ENCODE data around the gene DUSP5. TPM values are rescaled to one million over a fixed set of nuclear protein-coding genes. Genes with fewer than 3 reads are reported as not detected.

Gene DUSP5
- total and polyA plus RNA-seq, 4 donors = 3.8 to 30.3 (median 7.2) TPM

GRCh38 chr10:110534571-110534970, 36.9 kb downstream of the DUSP5 start:
- H3K27me3 ChIP-seq (ENCODE audit: control insufficient read depth in 1 of 2, insufficient read depth in 2 of 2, low read length in 1 of 2) = no peaks in the 10 kb centered on the region
- no peak for DNase-seq
- ATAC-seq (ENCODE audit: low FRiP score) = no peak
- H3K27ac ChIP-seq (ENCODE audit: low read depth in 1 of 2, low read length in 2 of 2) = no peak overlapping the region
- no peak overlapping the region for H3K4me3 ChIP-seq (ENCODE audit: low read length in 2 of 2)
- H3K36me3 ChIP-seq (ENCODE audit: control insufficient read depth in 1 of 2, insufficient read depth in 2 of 2, low read length in 1 of 2) = no peaks in the 10 kb centered on the region
- no peaks in the 10 kb centered on the region for H3K4me1 ChIP-seq (ENCODE audit: control insufficient read depth in 1 of 2, insufficient read depth in 2 of 2, low read length in 2 of 2)
- intact Hi-C loops (cut with DNase I) = no loop called here
- H3K9me3 ChIP-seq (ENCODE audit: control insufficient read depth, low read length) = no peaks in the 10 kb centered on the region
- 83 to 91% methylated on average over 2 of the region's 2 CpGs for WGBS, 2 donors

- intact Hi-C loops (cut with DNase I) = no loop called here
- no peaks in the 10 kb centered on the region for H3K27me3 ChIP-seq (ENCODE audit: control insufficient read depth in 1 of 2, insufficient read depth in 2 of 2, low read length in 1 of 2)
- H3K36me3 ChIP-seq (ENCODE audit: control insufficient read depth in 1 of 2, insufficient read depth in 2 of 2, low read length in 1 of 2) = no peaks in the 10 kb centered on the region
- H3K9me3 ChIP-seq (ENCODE audit: control insufficient read depth, low read length) = no peaks in the 10 kb centered on the region
- H3K27ac ChIP-seq (ENCODE audit: low read depth in 1 of 2, low read length in 2 of 2) = no peak overlapping the region
- 46 to 49% methylated on average over 12 of the region's 12 CpGs for WGBS, 2 donors
- DNase-seq (no peak), ATAC-seq (ENCODE audit: low FRiP score) (no peak)
- no peaks in the 10 kb centered on the region for H3K4me1 ChIP-seq (ENCODE audit: control insufficient read depth in 1 of 2, insufficient read depth in 2 of 2, low read length in 2 of 2)
- H3K4me3 ChIP-seq (ENCODE audit: low read length in 2 of 2) = no peak overlapping the region
These were observed 38.5 kb downstream of the DUSP5 start for GRCh38 chr10:110535958-110536891.

- no peak overlapping the region for H3K27ac ChIP-seq (ENCODE audit: low read depth in 1 of 2, low read length in 2 of 2)
- ATAC-seq (ENCODE audit: low FRiP score) (no peak), DNase-seq (no peak)
- WGBS, 2 donors = 78 to 80% methylated on average over 4 of the region's 4 CpGs
- H3K27me3 ChIP-seq (ENCODE audit: control insufficient read depth in 1 of 2, insufficient read depth in 2 of 2, low read length in 1 of 2) = no peaks in the 10 kb centered on the region
- no peaks in the 10 kb centered on the region for H3K36me3 ChIP-seq (ENCODE audit: control insufficient read depth in 1 of 2, insufficient read depth in 2 of 2, low read length in 1 of 2)
- no peaks in the 10 kb centered on the region for H3K4me1 ChIP-seq (ENCODE audit: control insufficient read depth in 1 of 2, insufficient read depth in 2 of 2, low read length in 2 of 2)
- intact Hi-C loops (cut with DNase I) = no loop called here
- H3K4me3 ChIP-seq (ENCODE audit: low read length in 2 of 2) = no peak overlapping the region
- no peaks in the 10 kb centered on the region for H3K9me3 ChIP-seq (ENCODE audit: control insufficient read depth, low read length)
These were observed 41.4 kb downstream of the DUSP5 start for GRCh38 chr10:110539091-110539490.

GRCh38 chr10:110540031-110540430, 42.3 kb downstream of the DUSP5 start:
- Histone ChIP-seq H3K4me3 (ENCODE audit: low read length in 2 of 2) (no peak overlapping the region), H3K36me3 (ENCODE audit: control insufficient read depth in 1 of 2, insufficient read depth in 2 of 2, low read length in 1 of 2) (no peaks in the 10 kb centered on the region), H3K9me3 (ENCODE audit: control insufficient read depth, low read length) (no peaks in the 10 kb centered on the region), H3K4me1 (ENCODE audit: control insufficient read depth in 1 of 2, insufficient read depth in 2 of 2, low read length in 2 of 2) (no peaks in the 10 kb centered on the region), H3K27me3 (ENCODE audit: control insufficient read depth in 1 of 2, insufficient read depth in 2 of 2, low read length in 1 of 2) (no peaks in the 10 kb centered on the region), H3K27ac (ENCODE audit: low read depth in 1 of 2, low read length in 2 of 2) (no peak overlapping the region)
- intact Hi-C loops (cut with DNase I) = loop anchor here in 1 of 2 donors (5.0 kb wide), 1 partner anchor 33 kb away; no protein-coding TSS in a partner anchor
- 97 to 98% methylated on average over 1 of the region's 1 CpG for WGBS, 2 donors
- ATAC-seq (ENCODE audit: low FRiP score) (no peak), DNase-seq (no peak)

- DNase-seq (no peak), ATAC-seq (ENCODE audit: low FRiP score) (no peak)
- intact Hi-C loops (cut with DNase I) = loop anchor here (5.0 kb wide), 4 partner anchors 38 to 408 kb away; partner anchors contain the start of gene DUSP5 (in 1 of the 2)
- Histone ChIP-seq H3K4me3 (ENCODE audit: low read length in 2 of 2) (no peak overlapping the region), H3K36me3 (ENCODE audit: control insufficient read depth in 1 of 2, insufficient read depth in 2 of 2, low read length in 1 of 2) (no peaks in the 10 kb centered on the region), H3K9me3 (ENCODE audit: control insufficient read depth, low read length) (no peaks in the 10 kb centered on the region), H3K4me1 (ENCODE audit: control insufficient read depth in 1 of 2, insufficient read depth in 2 of 2, low read length in 2 of 2) (no peaks in the 10 kb centered on the region), H3K27me3 (ENCODE audit: control insufficient read depth in 1 of 2, insufficient read depth in 2 of 2, low read length in 1 of 2) (no peaks in the 10 kb centered on the region), H3K27ac (ENCODE audit: low read depth in 1 of 2, low read length in 2 of 2) (no peak overlapping the region)
These were observed 47.3 kb downstream of the DUSP5 start for GRCh38 chr10:110544958-110545537.

- Histone ChIP-seq H3K36me3 (ENCODE audit: control insufficient read depth in 1 of 2, insufficient read depth in 2 of 2, low read length in 1 of 2) (no peaks in the 10 kb centered on the region), H3K27ac (ENCODE audit: low read depth in 1 of 2, low read length in 2 of 2) (no peak overlapping the region), H3K9me3 (ENCODE audit: control insufficient read depth, low read length) (no peaks in the 10 kb centered on the region), H3K27me3 (ENCODE audit: control insufficient read depth in 1 of 2, insufficient read depth in 2 of 2, low read length in 1 of 2) (no peaks in the 10 kb centered on the region), H3K4me3 (ENCODE audit: low read length in 2 of 2) (no peak overlapping the region), H3K4me1 (ENCODE audit: control insufficient read depth in 1 of 2, insufficient read depth in 2 of 2, low read length in 2 of 2) (no peaks in the 10 kb centered on the region)
- intact Hi-C loops (cut with DNase I) = loop anchor here (2.0 to 5.0 kb wide), 4 partner anchors 49 to 409 kb away; partner anchors contain the start of gene DUSP5 (in 1 of the 2)
- DNase-seq (no peak), ATAC-seq (ENCODE audit: low FRiP score) (no peak)
- 83 to 86% methylated on average over 6 of the region's 6 CpGs for WGBS, 2 donors
These were observed 48.4 kb downstream of the DUSP5 start for GRCh38 chr10:110546077-110546476.

GRCh38 chr10:110546499-110547110, 48.9 kb downstream of the DUSP5 start:
- no peak overlapping the region for H3K27ac ChIP-seq (ENCODE audit: low read depth in 1 of 2, low read length in 2 of 2)
- DNase-seq = no peak
- 70 to 71% methylated on average over 7 of the region's 7 CpGs for WGBS, 2 donors
- H3K9me3 ChIP-seq (ENCODE audit: control insufficient read depth, low read length) = no peaks in the 10 kb centered on the region
- H3K4me3 ChIP-seq (ENCODE audit: low read length in 2 of 2) = no peak overlapping the region
- intact Hi-C loops (cut with DNase I) = loop anchor here (2.0 to 5.0 kb wide), 4 partner anchors 49 to 409 kb away; partner anchors contain the start of gene DUSP5 (in 1 of the 2)
- ATAC-seq (ENCODE audit: low FRiP score) = no peak
- H3K27me3 ChIP-seq (ENCODE audit: control insufficient read depth in 1 of 2, insufficient read depth in 2 of 2, low read length in 1 of 2) = no peaks in the 10 kb centered on the region
- no peaks in the 10 kb centered on the region for H3K36me3 ChIP-seq (ENCODE audit: control insufficient read depth in 1 of 2, insufficient read depth in 2 of 2, low read length in 1 of 2)
- H3K4me1 ChIP-seq (ENCODE audit: control insufficient read depth in 1 of 2, insufficient read depth in 2 of 2, low read length in 2 of 2) = no peaks in the 10 kb centered on the region

GRCh38 chr10:110547139-110547761, 49.5 kb downstream of the DUSP5 start:
- WGBS, 2 donors = 12% methylated on average over 8 of the region's 8 CpGs
- no peaks in the 10 kb centered on the region for H3K27me3 ChIP-seq (ENCODE audit: control insufficient read depth in 1 of 2, insufficient read depth in 2 of 2, low read length in 1 of 2)

More at GRCh38 chr10:110547139-110547761, 49.5 kb downstream of the DUSP5 start:
- Histone ChIP-seq H3K4me1 (ENCODE audit: control insufficient read depth in 1 of 2, insufficient read depth in 2 of 2, low read length in 2 of 2) (no peaks in the 10 kb centered on the region), H3K4me3 (ENCODE audit: low read length in 2 of 2) (no peak overlapping the region), H3K36me3 (ENCODE audit: control insufficient read depth in 1 of 2, insufficient read depth in 2 of 2, low read length in 1 of 2) (no peaks in the 10 kb centered on the region), H3K9me3 (ENCODE audit: control insufficient read depth, low read length) (no peaks in the 10 kb centered on the region), H3K27ac (ENCODE audit: low read depth in 1 of 2, low read length in 2 of 2) (no peak overlapping the region)
- DNase-seq (no peak), ATAC-seq (ENCODE audit: low FRiP score) (peak; percentile 72)
- intact Hi-C loops (cut with DNase I) = loop anchor here (2.0 to 5.0 kb wide), 4 partner anchors 50 to 410 kb away; partner anchors contain the start of gene DUSP5 (in 1 of the 2)

All from aorta (tissue), 5 donors.